ENCODE data around the gene KAT2B. TPM values are rescaled to one million over a fixed set of nuclear protein-coding genes. Genes with fewer than 3 reads are reported as not detected.

Gene KAT2B
- total RNA-seq, 1 donor from 2014 or later = 15.1 TPM

- no peak for DNase-seq (ENCODE audit: extremely low read depth, low read depth, low spot score)
Measured at GRCh38 chr3:20140881-20141280, 100.6 kb downstream of the KAT2B start.

- no peak for DNase-seq (ENCODE audit: extremely low read depth, low read depth, low spot score)
Measured at GRCh38 chr3:20141316-20141715, 101.1 kb downstream of the KAT2B start.

DNA sequence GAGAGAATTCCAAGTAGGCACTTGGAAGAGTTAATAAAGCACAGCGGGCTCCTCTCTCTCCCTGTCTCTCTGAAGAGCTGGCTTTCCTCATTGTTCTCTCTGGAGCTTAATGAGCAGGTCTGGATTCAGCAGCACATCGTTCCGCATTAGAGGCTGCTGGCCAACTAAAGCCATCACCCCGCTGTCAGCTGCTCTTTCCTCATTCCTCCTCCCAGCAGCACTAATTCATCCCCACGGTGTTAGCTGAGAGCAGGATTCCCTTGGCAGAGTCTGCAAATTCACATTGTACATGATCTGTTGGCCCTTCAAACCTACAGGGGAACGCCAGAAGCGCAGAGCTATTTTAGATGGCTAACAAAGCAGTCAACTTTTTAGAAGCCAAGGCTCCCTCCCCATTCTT, 101.6 kb downstream of the KAT2B start:
- DNase-seq (ENCODE audit: extremely low read depth, low read depth, low spot score) = no peak

DNA sequence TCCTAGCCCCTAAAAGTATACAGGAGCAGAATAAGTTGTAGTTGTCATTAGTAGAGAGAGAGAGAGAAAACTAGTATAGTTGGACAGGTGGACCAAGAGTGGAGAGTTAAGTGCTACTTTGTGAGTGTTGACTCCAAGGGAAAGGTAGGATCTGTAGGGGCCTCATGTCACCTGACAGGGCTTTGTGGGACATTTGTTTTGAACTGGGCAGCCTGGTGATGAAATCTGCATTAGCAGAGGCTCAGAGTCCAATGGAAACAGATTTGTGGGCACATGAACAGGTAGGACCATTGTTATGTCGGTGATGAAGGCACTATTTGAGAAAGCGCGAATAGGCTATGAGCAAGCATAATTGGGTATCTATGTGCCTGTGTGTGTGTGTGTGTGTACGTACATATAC, 102.3 kb downstream of the KAT2B start:
- no peak for DNase-seq (ENCODE audit: extremely low read depth, low read depth, low spot score)

- DNase-seq (ENCODE audit: extremely low read depth, low read depth, low spot score) = no peak
Measured at GRCh38 chr3:20143519-20143918, 103.3 kb downstream of the KAT2B start.

DNA sequence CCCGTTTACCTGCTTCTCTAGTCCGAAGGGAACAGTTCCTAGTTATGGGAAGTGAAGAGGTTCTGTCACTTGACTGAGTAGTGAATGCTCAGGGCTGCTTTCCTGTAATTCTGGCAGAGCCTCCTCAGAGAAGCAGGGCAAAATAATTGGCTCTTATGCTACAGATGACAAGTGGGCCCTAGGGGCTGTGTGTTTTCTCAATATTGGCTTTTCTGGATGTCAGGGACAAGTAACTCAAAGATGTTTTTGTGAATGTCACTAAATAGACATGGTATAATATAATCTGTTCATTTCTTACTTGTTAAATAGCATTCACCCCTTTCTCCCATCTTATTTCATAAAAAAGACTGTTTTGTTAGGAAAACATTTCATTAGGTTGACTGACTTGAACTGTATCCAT, 105.6 kb downstream of the KAT2B start:
- no peak for DNase-seq (ENCODE audit: extremely low read depth, low read depth, low spot score)

- no peak for DNase-seq (ENCODE audit: extremely low read depth, low read depth, low spot score)
Measured at GRCh38 chr3:20146301-20146700, 106.1 kb downstream of the KAT2B start.

GRCh38 chr3:20147361-20147760, 107.1 kb downstream of the KAT2B start:
- no peak for DNase-seq (ENCODE audit: extremely low read depth, low read depth, low spot score)

DNA sequence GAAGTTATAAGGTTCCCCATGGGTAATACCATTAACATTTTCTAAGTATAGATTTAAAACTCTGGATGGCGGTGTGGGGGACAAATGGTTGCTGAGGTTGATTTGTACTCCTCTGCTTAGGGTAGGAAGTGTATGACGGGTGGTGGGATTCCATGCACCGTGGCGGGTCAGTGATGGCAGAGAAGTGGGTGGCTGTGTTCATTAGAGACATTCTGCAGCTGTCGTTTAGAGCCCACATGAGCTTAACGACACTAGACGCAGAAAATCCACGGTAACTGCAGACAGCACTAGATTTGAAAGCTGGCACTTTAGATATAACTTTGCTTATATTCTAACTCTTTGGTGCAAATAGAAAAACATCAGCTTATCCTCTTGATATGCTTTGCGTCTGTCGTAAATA, 108.2 kb downstream of the KAT2B start:
- no peak for DNase-seq (ENCODE audit: extremely low read depth, low read depth, low spot score)

- no peak for DNase-seq (ENCODE audit: extremely low read depth, low read depth, low spot score)
Measured at GRCh38 chr3:20154078-20154477, 113.8 kb downstream of the KAT2B start.

DNA sequence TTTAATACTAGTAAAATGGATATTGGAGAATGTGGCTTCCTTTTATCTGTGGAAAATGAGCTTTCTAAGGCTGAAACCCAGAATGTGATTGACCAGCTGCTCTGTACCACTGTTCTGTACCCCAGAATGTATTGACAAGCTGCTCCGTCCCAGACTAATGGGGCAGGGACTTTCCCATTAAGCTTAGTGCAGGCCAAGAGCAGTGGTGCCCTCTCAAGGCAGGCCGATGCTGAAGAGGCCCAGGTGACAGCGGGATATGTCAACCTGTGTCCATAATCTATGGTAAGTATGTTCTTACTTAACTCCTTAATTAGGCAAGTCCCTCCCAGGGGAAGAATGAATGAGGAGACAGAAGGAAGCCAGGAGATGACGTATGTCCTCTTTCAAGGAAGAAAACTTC, 114.7 kb downstream of the KAT2B start:
- DNase-seq (ENCODE audit: extremely low read depth, low read depth, low spot score) = no peak

GRCh38 chr3:20160230-20160629, 120.0 kb downstream of the KAT2B start:
- no peak for DNase-seq (ENCODE audit: extremely low read depth, low read depth, low spot score)

DNA sequence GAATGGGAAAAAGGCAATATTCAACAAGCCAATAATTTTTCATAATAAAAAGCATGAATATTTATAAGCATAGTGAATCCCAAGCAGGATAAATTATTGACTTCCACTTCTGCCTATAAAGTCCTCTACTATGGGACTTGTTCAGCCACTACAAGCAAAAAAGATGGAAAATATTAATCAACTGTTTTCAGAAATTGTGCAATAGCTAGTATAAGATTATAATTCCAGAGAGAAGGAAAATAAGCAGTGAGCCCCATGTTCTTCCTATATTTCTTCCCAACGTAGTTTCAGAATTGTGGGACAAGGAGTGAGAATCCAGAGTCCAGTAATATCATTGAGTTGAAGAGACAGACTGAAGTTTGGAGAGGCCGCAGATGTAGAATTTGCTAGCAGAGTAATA, 121.5 kb downstream of the KAT2B start:
- no peak for DNase-seq (ENCODE audit: extremely low read depth, low read depth, low spot score)

GRCh38 chr3:20173844-20174410, 133.7 kb downstream of the KAT2B start:
- DNase-seq (ENCODE audit: extremely low read depth, low read depth, low spot score) = no peak

GRCh38 chr3:20181276-20181675, 141.0 kb downstream of the KAT2B start:
- no peak for DNase-seq (ENCODE audit: extremely low read depth, low read depth, low spot score)

DNA sequence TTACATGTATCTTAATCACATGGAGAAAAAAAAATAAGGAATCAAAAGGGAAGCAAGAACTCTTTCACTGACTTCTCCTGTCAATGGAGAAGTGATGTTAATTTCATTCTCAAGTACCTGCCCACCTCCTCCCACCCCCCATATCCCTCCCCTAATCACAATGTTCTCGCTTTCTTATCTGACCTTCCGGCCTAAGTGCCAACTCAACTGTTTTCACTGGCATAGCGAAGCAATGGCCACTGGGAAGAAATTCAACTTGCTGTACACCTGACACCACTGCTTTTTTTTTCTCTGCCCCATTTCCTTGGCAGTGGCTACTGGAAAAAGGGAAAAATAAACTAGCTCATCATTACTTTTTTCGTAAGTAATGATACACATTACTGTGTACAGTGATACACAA, 142.0 kb downstream of the KAT2B start:
- DNase-seq (ENCODE audit: extremely low read depth, low read depth, low spot score) = no peak

GRCh38 chr3:20185331-20185678, 145.1 kb downstream of the KAT2B start:
- no peak for DNase-seq (ENCODE audit: extremely low read depth, low read depth, low spot score)

DNA sequence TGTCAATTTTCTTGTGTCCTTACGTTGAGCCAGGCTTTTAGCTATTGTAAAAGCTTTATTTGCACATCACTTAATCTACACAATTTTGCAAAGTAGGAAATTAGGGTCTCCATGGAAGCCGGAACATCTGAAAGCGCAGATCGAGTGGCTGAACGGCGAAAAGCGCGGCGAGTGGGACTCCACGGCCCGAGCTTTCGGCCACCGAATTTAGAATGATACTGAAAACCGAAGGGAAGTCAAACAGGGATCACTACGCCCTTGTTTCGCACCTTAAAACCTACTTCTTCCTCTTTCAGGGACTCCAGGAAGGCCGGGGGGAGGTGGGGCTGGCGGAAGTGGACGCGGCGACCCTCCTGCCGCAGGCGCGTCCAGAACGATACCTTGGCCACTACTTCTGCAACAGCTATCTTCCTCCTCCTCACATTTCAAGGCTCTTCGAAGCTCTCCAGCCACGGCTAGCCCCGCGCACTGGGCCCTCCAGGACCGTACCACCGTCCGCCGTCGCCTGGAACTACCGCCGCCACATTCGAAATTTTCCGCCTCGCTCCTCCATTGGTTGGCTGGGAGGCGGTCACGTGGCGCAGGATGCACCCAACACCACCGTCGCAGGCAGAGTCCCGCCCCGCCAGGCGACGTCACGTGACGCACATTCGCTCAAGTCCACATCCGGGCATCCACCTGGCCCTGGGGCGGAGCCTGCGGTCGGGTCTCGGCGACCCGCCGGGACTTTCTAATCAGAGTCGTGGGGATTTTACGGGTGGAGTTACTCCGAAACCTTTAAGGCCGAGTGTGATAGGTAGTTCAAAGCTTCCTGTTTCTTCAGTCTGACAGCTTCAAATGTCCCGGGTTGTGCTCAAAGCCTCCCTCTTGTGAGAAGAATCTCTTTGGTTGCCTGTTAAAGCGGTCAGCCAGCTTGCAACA, 145.7 kb downstream of the KAT2B start, which contains the start of gene SGO1:
TSS of gene SGO1 (minus strand) at position 528 of the 921 bp plus-strand sequence. CDS start 2,179 bp downstream, outside the sequence.
- DNase-seq (ENCODE audit: extremely low read depth, low read depth, low spot score) = peak; percentile 82

DNA sequence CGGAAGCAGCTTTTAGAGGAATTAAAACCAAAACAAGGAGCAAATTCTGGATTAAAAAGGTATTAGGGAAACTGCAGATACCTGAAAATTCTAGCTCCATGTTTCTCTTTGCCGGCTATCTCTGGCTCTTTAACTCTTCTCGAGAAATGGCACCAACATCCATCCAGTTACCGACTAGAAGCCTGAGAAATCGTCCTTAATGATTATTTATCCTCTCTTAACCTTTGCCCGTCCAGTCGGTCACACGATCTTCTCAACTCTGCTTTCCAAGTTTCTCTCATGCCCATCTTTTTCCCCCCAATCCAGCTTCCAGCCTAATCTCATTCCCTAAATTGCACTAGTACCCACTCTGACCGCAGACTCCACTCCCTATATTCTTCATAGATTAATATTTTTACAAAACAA, 146.4 kb downstream of the KAT2B start:
- no peak for DNase-seq (ENCODE audit: extremely low read depth, low read depth, low spot score)

GRCh38 chr3:20190991-20191390, 150.7 kb downstream of the KAT2B start:
- no peak for DNase-seq (ENCODE audit: extremely low read depth, low read depth, low spot score)

DNA sequence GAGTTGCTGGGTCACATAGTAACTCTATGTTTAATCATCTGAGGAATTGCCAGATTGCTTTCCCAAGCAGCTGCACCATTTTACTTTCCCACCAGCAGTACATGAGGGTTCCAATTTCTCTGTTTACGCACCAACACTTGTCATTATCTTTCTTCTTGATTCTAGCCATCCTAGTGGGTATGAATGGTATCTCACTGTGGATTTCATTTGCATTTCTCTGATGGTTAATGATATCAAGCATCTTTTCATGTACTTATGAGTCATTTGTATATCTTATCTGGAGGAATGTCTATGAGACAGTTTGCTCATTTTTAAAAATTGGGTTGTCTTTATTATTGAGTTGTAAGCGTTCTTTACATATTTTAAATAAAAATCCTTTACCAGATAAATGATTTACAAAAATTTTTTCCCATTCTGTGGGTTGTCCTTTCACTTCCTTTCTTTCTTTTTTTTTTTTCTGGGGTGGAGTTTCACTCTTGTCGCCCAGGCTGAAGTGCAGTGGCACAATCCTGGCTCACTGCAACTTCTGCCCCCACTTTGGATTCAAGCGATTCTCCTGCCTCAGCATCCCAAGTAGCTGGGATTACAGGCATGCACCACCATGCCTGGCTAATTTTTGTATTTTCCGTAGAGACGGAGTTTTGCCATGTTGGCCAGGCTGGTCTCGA, 154.7 kb downstream of the KAT2B start:
- DNase-seq (ENCODE audit: extremely low read depth, low read depth, low spot score) = no peak

- no peak for DNase-seq (ENCODE audit: extremely low read depth, low read depth, low spot score)
Measured at GRCh38 chr3:20197775-20198174, 157.5 kb downstream of the KAT2B start.
